ENCODE measurements around the gene GLTP. TPM values are rescaled to one million over a fixed set of nuclear protein-coding genes. Genes with fewer than 3 reads are reported as not detected.

Gene GLTP
- total RNA-seq, 1 experiment from 2014 or later: 15.5 TPM

- no peak overlapping the region for H2AFZ ChIP-seq (ENCODE audit: low read length)
- H3K4ac ChIP-seq (ENCODE audit: low read depth, low read length): no peak overlapping the region
- no CpG with 5 or more reads among the region's 7 CpGs for WGBS (ENCODE audit: extremely low coverage, insufficient read length, low lambda C conversion rate)
- no peak overlapping the region for H3T11ph ChIP-seq (ENCODE audit: low read length)
- no peak overlapping the region for H2BK20ac ChIP-seq (ENCODE audit: low read depth, low read length, poor library complexity, severe bottlenecking)
- H2BK12ac ChIP-seq (ENCODE audit: insufficient read length, low read depth, low read length): no peak overlapping the region
- Mint-ChIP-seq H3K27me3 (ENCODE audit: low read depth) (no peaks in the 10 kb centered on the region), H3K27ac (no peak overlapping the region), H3K4me3 (no peak overlapping the region), H3K4me1 (peaks cover 2 to 7% of the 10 kb centered on the region in 2 experiments), H3K9me3 (no peaks in the 10 kb centered on the region; a peak in 1 of 5 replicates), H3K36me3 (ENCODE audit: insufficient read depth in 1 of 3, low read depth in 3 of 3) (no peaks in the 10 kb centered on the region; a peak in 2 of 7 replicates)
- H3K79me1 ChIP-seq (ENCODE audit: insufficient read depth, low read depth, low read length, poor library complexity, severe bottlenecking): no peaks in the 10 kb centered on the region
- no peak overlapping the region for H3K14ac ChIP-seq (ENCODE audit: insufficient read depth, low read length)
- no peak overlapping the region for H4K91ac ChIP-seq (ENCODE audit: insufficient read length, low read depth, low read length)
- peak overlapping the region; percentile 28 for H3K4me2 ChIP-seq (ENCODE audit: insufficient read depth, insufficient read length, low read length)
- no peak overlapping the region for H3K9ac ChIP-seq (ENCODE audit: extremely low read depth, insufficient read length, low read length)
- no peak overlapping the region for H3K23ac ChIP-seq (ENCODE audit: insufficient read length, low read depth, low read length)
- H3K27ac ChIP-seq (ENCODE audit: insufficient read length, low read depth, low read length): no peak overlapping the region
- H4K20me1 ChIP-seq (ENCODE audit: control insufficient read depth, insufficient read depth, insufficient read length): no peaks in the 10 kb centered on the region
- TF ChIP-seq CTCF (conservative IDR thresholded peaks at IDR 0.05): no peak
- H2AK5ac ChIP-seq (ENCODE audit: insufficient read length, low read length): no peak overlapping the region
- no peak overlapping the region for H2BK120ac ChIP-seq (ENCODE audit: low read depth, low read length, poor library complexity, severe bottlenecking)
- no peaks in the 10 kb centered on the region for H3K9me3 ChIP-seq (ENCODE audit: control insufficient read depth, low read depth, low read length)
- no peak for DNase-seq
- no peak overlapping the region for H4K5ac ChIP-seq (ENCODE audit: insufficient read length, low read depth, low read length)
- H3K18ac ChIP-seq (ENCODE audit: insufficient read length, low read depth, low read length): no peak overlapping the region
- H4K8ac ChIP-seq (replicated peaks; ENCODE audit: insufficient read length, low read depth, low read length): no peak overlapping the region
- no peaks in the 10 kb centered on the region for H3K4me1 ChIP-seq (ENCODE audit: insufficient read depth, low read length)
- no peak overlapping the region for H2BK15ac ChIP-seq (ENCODE audit: low read depth, low read length)
- H3K56ac ChIP-seq (ENCODE audit: insufficient read length, low read depth, low read length): no peak overlapping the region
- no peaks in the 10 kb centered on the region for H3K27me3 ChIP-seq (ENCODE audit: insufficient read depth, low read length)
- peaks cover 2% of the 10 kb centered on the region for H3K23me2 ChIP-seq (ENCODE audit: insufficient read length, low read depth, low read length, poor library complexity, severe bottlenecking)
- H2BK5ac ChIP-seq (ENCODE audit: insufficient read length, low read length): no peak overlapping the region
- H3K79me2 ChIP-seq (ENCODE audit: insufficient read depth, low read length): no peaks in the 10 kb centered on the region
Observed at GRCh38 chr12:109845824-109846205, 34.5 kb downstream of the GLTP start.

Measured in H9 (cell line).